ENCODE results near the gene CISD3. TPM values are rescaled to one million over a fixed set of nuclear protein-coding genes. Genes with fewer than 3 reads are reported as not detected.

CISD3 gene, protein sequence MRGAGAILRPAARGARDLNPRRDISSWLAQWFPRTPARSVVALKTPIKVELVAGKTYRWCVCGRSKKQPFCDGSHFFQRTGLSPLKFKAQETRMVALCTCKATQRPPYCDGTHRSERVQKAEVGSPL
- 10 to 100 TPM; 48.2 to 56.1 TPM for total RNA-seq

DNA sequence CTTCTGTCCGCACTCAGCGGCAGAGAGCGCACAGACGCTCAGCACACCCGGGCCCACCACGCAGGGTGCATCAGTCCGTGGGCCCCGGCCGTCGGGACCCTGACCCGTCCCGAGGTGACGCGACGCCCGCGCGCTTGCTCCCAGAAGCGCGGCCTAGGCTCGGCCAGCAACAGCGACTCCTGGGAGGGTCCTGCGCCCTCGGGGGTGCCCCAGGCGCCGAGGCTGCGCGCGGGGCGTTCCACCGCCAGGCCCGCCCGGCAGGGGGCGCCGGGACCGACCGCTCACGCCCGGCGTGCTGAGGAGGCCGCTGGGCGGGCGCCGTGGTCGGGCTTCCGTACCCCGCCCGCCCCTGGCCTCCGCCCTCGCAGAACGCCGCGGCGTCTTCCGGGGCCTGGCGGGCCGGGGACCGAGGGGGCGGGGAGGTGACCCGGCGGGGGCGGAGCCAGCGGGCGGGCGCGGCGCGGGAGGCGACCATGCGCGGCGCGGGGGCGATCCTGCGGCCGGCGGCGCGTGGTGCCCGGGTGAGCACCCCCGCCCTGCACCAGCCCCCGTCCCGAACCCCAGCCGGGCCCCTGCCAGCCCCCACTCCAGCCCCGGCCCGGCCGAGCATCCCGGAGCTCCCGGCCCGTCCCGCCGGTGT, at the start of gene CISD3:
TSS of gene CISD3 (plus strand) at position 456 of the 640 bp plus-strand sequence. CDS start at position 474, 18 bp downstream.
- Mint-ChIP-seq H3K4me1 (ENCODE audit: low read depth) (peaks cover 74% of the 10 kb centered on the region), H3K9me3 (ENCODE audit: insufficient read depth) (no peaks in the 10 kb centered on the region), H3K27me3 (ENCODE audit: low read depth) (no peaks in the 10 kb centered on the region), H3K4me3 (peak within 1 kb of the TSS; percentile 90), H3K27ac (peak within 1 kb of the TSS; percentile 95), H3K36me3 (ENCODE audit: low read depth) (peaks cover 50% of the 10 kb centered on the region)
- ChIA-PET CTCF (interaction anchor here (1.1 to 3.3 kb wide), 7 partner anchors 17 to 171 kb away, joined by 3 to 40 read pairs (median 7); partner anchors contain the start of genes EPOP and MLLT6), POLR2A (interaction anchor here (0.6 to 4.2 kb wide), 4 partner anchors 20 to 1824 kb away, joined by 3 to 92 read pairs (median 6); partner anchors contain the start of gene MLLT6)
- ATAC-seq, result peak; percentile 87
- DNase-seq, result peak; percentile 88

GRCh38 chr17:38681096-38681495, 49.0 kb upstream of the CISD3 start:
- Mint-ChIP-seq H3K36me3 (ENCODE audit: low read depth) (no peaks in the 10 kb centered on the region), H3K4me3 (no peak overlapping the region), H3K4me1 (ENCODE audit: low read depth) (peaks cover 13% of the 10 kb centered on the region), H3K27me3 (ENCODE audit: low read depth) (peaks cover 8% of the 10 kb centered on the region), H3K27ac (no peak overlapping the region), H3K9me3 (ENCODE audit: insufficient read depth) (no peaks in the 10 kb centered on the region)
- CTCF ChIA-PET, result interaction anchor here (2.2 to 8.0 kb wide), 3 partner anchors 13 to 55 kb away, joined by 6 to 141 read pairs (median 31); no protein-coding TSS in a partner anchor
- ATAC-seq (no peak), DNase-seq (no peak)
- POLR2A ChIA-PET, result no interaction called here

GRCh38 chr17:38685491-38685890, 44.6 kb upstream of the CISD3 start:
- Mint-ChIP-seq H3K27me3 (ENCODE audit: low read depth) (peaks cover 12% of the 10 kb centered on the region), H3K9me3 (ENCODE audit: insufficient read depth) (no peaks in the 10 kb centered on the region), H3K27ac (no peak overlapping the region), H3K36me3 (ENCODE audit: low read depth) (no peaks in the 10 kb centered on the region), H3K4me1 (ENCODE audit: low read depth) (no peaks in the 10 kb centered on the region), H3K4me3 (no peak overlapping the region)
- DNase-seq (no peak), ATAC-seq (no peak)
- ChIA-PET CTCF (interaction anchor here (1.4 to 1.8 kb wide), 2 partner anchors 9 to 49 kb away, joined by 4 to 9 read pairs; no protein-coding TSS in a partner anchor), POLR2A (no interaction called here)

- H3K36me3 Mint-ChIP-seq (ENCODE audit: low read depth), result no peaks in the 10 kb centered on the region
- no peak for DNase-seq
- ChIA-PET POLR2A (no interaction called here), CTCF (interaction anchor here (1.0 to 3.4 kb wide), 3 partner anchors 9 to 47 kb away, joined by 4 to 19 read pairs (median 9); partner anchors contain the start of gene EPOP)
- no peaks in the 10 kb centered on the region for H3K4me1 Mint-ChIP-seq (ENCODE audit: low read depth)
- H3K27ac Mint-ChIP-seq, result no peak overlapping the region
- H3K9me3 Mint-ChIP-seq (ENCODE audit: insufficient read depth), result no peaks in the 10 kb centered on the region
- H3K4me3 Mint-ChIP-seq, result no peak overlapping the region
- H3K27me3 Mint-ChIP-seq (ENCODE audit: low read depth), result peaks cover 12% of the 10 kb centered on the region
- ATAC-seq, result no peak
Observed at GRCh38 chr17:38687286-38687685, 42.9 kb upstream of the CISD3 start.

DNA sequence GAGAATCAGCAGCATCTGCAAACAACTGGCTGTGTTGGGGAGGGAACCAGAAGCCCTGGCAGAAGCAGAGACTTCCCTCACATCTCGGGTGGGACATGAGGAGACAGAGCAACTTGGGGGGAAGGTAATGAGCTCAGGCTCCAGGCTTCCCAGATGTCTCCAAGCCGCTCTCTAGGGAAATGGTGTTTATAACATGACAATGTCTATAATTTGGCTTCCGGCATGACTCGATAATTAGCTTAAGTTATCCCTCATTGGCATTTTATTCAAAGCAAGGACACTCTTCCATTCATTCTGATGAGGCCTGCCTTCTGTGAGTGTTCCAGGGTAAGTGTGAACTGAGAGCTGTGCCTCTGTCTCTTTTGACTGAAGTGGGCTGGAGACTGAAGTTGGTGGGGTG, 39.8 kb upstream of the CISD3 start:
- CTCF ChIA-PET, result interaction anchor here (1.0 to 4.2 kb wide), 3 partner anchors 13 to 45 kb away, joined by 3 to 13 read pairs (median 12); no protein-coding TSS in a partner anchor
- Mint-ChIP-seq H3K27ac (no peak overlapping the region), H3K27me3 (ENCODE audit: low read depth) (peaks cover 10% of the 10 kb centered on the region), H3K9me3 (ENCODE audit: insufficient read depth) (no peaks in the 10 kb centered on the region), H3K4me3 (no peak overlapping the region), H3K4me1 (ENCODE audit: low read depth) (no peaks in the 10 kb centered on the region), H3K36me3 (ENCODE audit: low read depth) (no peaks in the 10 kb centered on the region)
- POLR2A ChIA-PET, result interaction anchor here (1.3 to 7.9 kb wide), 2 partner anchors 11 to 15 kb away, joined by 5 to 36 read pairs; partner anchors contain the start of gene MLLT6
- no peak for DNase-seq
- no peak for ATAC-seq

DNA sequence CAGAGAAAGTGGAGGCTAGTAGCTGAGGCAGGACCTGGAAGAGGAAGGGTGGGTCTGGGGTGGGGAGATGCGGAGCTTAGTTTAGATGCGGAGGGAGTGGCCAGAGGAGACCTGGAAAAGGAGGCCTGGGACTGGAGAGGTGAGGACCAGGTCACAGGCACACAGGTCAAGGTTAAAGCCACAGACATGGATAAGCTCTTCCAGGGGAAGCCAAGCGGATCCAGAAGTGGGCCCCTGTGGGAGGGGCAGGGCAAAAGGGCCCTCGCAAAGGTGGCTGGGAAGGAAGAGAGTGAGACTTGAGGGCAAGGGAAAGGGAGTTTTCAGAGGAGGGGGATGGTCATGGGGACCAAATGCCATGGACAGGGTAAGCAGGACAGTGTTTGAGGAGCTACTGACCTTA, 39.0 kb upstream of the CISD3 start:
- DNase-seq, result no peak
- ChIA-PET CTCF (interaction anchor here (1.0 to 4.2 kb wide), 3 partner anchors 14 to 44 kb away, joined by 3 to 13 read pairs (median 12); no protein-coding TSS in a partner anchor), POLR2A (interaction anchor here (1.3 to 7.9 kb wide), 2 partner anchors 10 to 14 kb away, joined by 5 to 36 read pairs; partner anchors contain the start of gene MLLT6)
- ATAC-seq, result no peak
- no peak overlapping the region for H3K27ac Mint-ChIP-seq
- H3K9me3 Mint-ChIP-seq (ENCODE audit: insufficient read depth), result no peaks in the 10 kb centered on the region
- H3K4me1 Mint-ChIP-seq (ENCODE audit: low read depth), result peaks cover 6% of the 10 kb centered on the region
- no peak overlapping the region for H3K4me3 Mint-ChIP-seq
- no peaks in the 10 kb centered on the region for H3K36me3 Mint-ChIP-seq (ENCODE audit: low read depth)
- H3K27me3 Mint-ChIP-seq (ENCODE audit: low read depth), result peaks cover 5% of the 10 kb centered on the region

- no peaks in the 10 kb centered on the region for H3K27me3 Mint-ChIP-seq (ENCODE audit: low read depth)
- no peak overlapping the region for H3K27ac Mint-ChIP-seq
- no peaks in the 10 kb centered on the region for H3K9me3 Mint-ChIP-seq (ENCODE audit: insufficient read depth)
- no peak overlapping the region for H3K4me3 Mint-ChIP-seq
- no peaks in the 10 kb centered on the region for H3K36me3 Mint-ChIP-seq (ENCODE audit: low read depth)
- no peak for ATAC-seq
- peaks cover 26% of the 10 kb centered on the region for H3K4me1 Mint-ChIP-seq (ENCODE audit: low read depth)
- ChIA-PET CTCF (interaction anchor here (2.2 to 4.2 kb wide), 4 partner anchors 17 to 41 kb away, joined by 6 to 19 read pairs (median 10); partner anchors contain the start of gene EPOP), POLR2A (interaction anchor here (7.9 kb wide), 1 partner anchor 11 kb away, joined by 36 read pairs; the partner anchor contains the start of gene MLLT6)
- no peak for DNase-seq
Observed at GRCh38 chr17:38693700-38694329, 36.3 kb upstream of the CISD3 start.

GRCh38 chr17:38697061-38697820, 32.9 kb upstream of the CISD3 start:
- DNase-seq (no peak), ATAC-seq (no peak)
- no peaks in the 10 kb centered on the region for H3K36me3 Mint-ChIP-seq (ENCODE audit: low read depth)
- no peaks in the 10 kb centered on the region for H3K27me3 Mint-ChIP-seq (ENCODE audit: low read depth)
- peak overlapping the region; percentile 69 for H3K27ac Mint-ChIP-seq
- H3K4me1 Mint-ChIP-seq (ENCODE audit: low read depth), result peaks cover 48% of the 10 kb centered on the region
- no peaks in the 10 kb centered on the region for H3K9me3 Mint-ChIP-seq (ENCODE audit: insufficient read depth)
- ChIA-PET CTCF (interaction anchor here (0.5 to 1.8 kb wide), 11 partner anchors 9 to 932 kb away, joined by 3 to 22 read pairs (median 4); partner anchors contain the start of gene EPOP), POLR2A (interaction anchor here (0.6 to 7.9 kb wide), 4 partner anchors 8 to 122 kb away, joined by 3 to 36 read pairs (median 3); partner anchors contain the start of gene MLLT6)
- H3K4me3 Mint-ChIP-seq, result peak overlapping the region; percentile 1

GRCh38 chr17:38698760-38699159, 31.4 kb upstream of the CISD3 start:
- ATAC-seq (no peak), DNase-seq (no peak)
- H3K4me1 Mint-ChIP-seq (ENCODE audit: low read depth), result peaks cover 55% of the 10 kb centered on the region
- no peaks in the 10 kb centered on the region for H3K27me3 Mint-ChIP-seq (ENCODE audit: low read depth)
- ChIA-PET POLR2A (no interaction called here), CTCF (interaction anchor here (1.0 kb wide), 1 partner anchor 37 kb away, joined by 3 read pairs; no protein-coding TSS in a partner anchor)
- no peaks in the 10 kb centered on the region for H3K36me3 Mint-ChIP-seq (ENCODE audit: low read depth)
- H3K27ac Mint-ChIP-seq, result no peak overlapping the region
- H3K4me3 Mint-ChIP-seq, result no peak overlapping the region
- no peaks in the 10 kb centered on the region for H3K9me3 Mint-ChIP-seq (ENCODE audit: insufficient read depth)

GRCh38 chr17:38701504-38702165, 28.5 kb upstream of the CISD3 start:
- Mint-ChIP-seq H3K4me1 (ENCODE audit: low read depth) (peaks cover 54% of the 10 kb centered on the region), H3K9me3 (ENCODE audit: insufficient read depth) (no peaks in the 10 kb centered on the region), H3K27me3 (ENCODE audit: low read depth) (no peaks in the 10 kb centered on the region), H3K4me3 (peak overlapping the region; percentile 63), H3K36me3 (ENCODE audit: low read depth) (peaks cover 8% of the 10 kb centered on the region), H3K27ac (peak overlapping the region; percentile 95)
- POLR2A ChIA-PET, result interaction anchor here (0.8 to 7.3 kb wide), 7 partner anchors 9 to 151 kb away, joined by 3 to 92 read pairs (median 3); partner anchors contain the start of gene CISD3
- CTCF ChIA-PET, result interaction anchor here (1.3 to 4.0 kb wide), 4 partner anchors 25 to 34 kb away, joined by 3 to 21 read pairs (median 15); no protein-coding TSS in a partner anchor
- DNase-seq, result peak; percentile 79
- ATAC-seq, result peak; percentile 34
